ENCODE data around the gene SLC35F4. TPM values are rescaled to one million over a fixed set of nuclear protein-coding genes. Genes with fewer than 3 reads are reported as not detected.
"Not testable (repeated sequence)": the region's sequence is repeated elsewhere in the genome, so short reads cannot be mapped to it uniquely, and the experiment has no call there.

Gene SLC35F4
- total and polyA plus RNA-seq, 2 of the 8 experiments (the other 6 are each of a cell fraction or from before 2014, with no cell fraction given): not detected

DNA sequence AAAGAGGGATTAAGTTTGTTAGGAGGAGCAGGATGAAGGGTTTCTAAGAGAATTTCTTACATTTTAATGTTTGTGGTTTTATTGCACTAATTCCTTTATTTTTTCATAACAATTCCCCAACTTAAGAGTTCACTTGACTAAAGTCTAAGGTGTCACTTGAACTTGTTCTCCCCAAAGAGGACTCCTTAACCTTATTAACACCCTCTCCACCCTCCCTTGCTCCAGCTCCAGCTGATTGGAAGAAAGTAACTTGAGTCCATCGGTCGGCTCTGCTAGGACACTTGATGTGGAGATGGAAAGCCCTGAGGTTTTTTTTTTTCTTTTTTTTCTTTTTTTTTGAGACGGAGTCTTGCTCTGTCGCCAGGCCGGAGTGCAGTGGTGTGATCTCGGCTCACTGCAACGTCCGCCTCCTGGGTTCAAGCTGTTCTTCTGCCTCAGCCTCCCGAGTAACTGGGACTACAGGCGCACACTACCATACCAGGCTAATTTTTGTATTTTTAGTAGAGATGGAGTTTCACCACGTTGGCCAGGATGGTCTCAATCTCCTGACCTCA is 113.7 kb downstream of the SLC35F4 start:
- H3K14ac ChIP-seq (ENCODE audit: insufficient read length); H3K23ac ChIP-seq (ENCODE audit: insufficient read length); H4K91ac ChIP-seq (replicated peaks; ENCODE audit: insufficient read length, low read length); H2BK120ac ChIP-seq (replicated peaks; ENCODE audit: low read depth, low read length); H3K27me3 ChIP-seq (replicated peaks in 1 of 4; ENCODE audit: control insufficient read depth in 3 of 4, extremely low read depth in 1 of 4, insufficient read depth in 3 of 4, low read length in 3 of 4); H4K8ac ChIP-seq (ENCODE audit: extremely low read depth, insufficient read depth, low read length); DNase-seq (ENCODE audit: low read depth in 1 of 2, low spot score in 2 of 2); FAIRE-seq; H3K18ac ChIP-seq (ENCODE audit: extremely low read depth, low read length); H3K79me2 ChIP-seq (ENCODE audit: control insufficient read depth in 1 of 2, insufficient read depth in 2 of 2, low read length in 2 of 2); H3K4me1 ChIP-seq (replicated peaks in 1 of 4; ENCODE audit: control insufficient read depth in 3 of 4, insufficient read depth in 4 of 4, low read length in 3 of 4); H3K9ac ChIP-seq (replicated peaks in 1 of 4; ENCODE audit: extremely low read depth in 1 of 4, low read depth in 3 of 4, low read length in 3 of 4); H2BK15ac ChIP-seq (ENCODE audit: low read length); H4K20me1 ChIP-seq (replicated peaks in 1 of 2; ENCODE audit: control insufficient read depth in 1 of 2, insufficient read depth in 2 of 2, low read length in 2 of 2); CTCF ChIA-PET (ENCODE audit: partially characterized antibody); H3K23me2 ChIP-seq (ENCODE audit: low read depth, low read length); H2BK5ac ChIP-seq (ENCODE audit: low read depth, low read length); H2BK12ac ChIP-seq (ENCODE audit: low read depth, low read length); H4K5ac ChIP-seq (ENCODE audit: insufficient read length, low read depth, low read length); H3K27ac ChIP-seq (ENCODE audit: low read depth, low read length); H3K36me3 ChIP-seq (ENCODE audit: control insufficient read depth in 2 of 4, insufficient read depth in 4 of 4, low read length in 3 of 4); H3K4me3 ChIP-seq (ENCODE audit: extremely low read depth in 1 of 4, insufficient read depth in 2 of 4, low read depth in 3 of 4, low read length in 4 of 4); POLR2A ChIA-PET (ENCODE audit: partially characterized antibody); H3K4ac ChIP-seq (replicated peaks; ENCODE audit: insufficient read length, low read depth, low read length); H2BK20ac ChIP-seq (ENCODE audit: low read length); H3K79me1 ChIP-seq (ENCODE audit: low read depth, low read length); H3K9me3 ChIP-seq (ENCODE audit: insufficient read depth in 2 of 2, low read depth in 1 of 2, low read length in 1 of 2); H3K4me2 ChIP-seq (ENCODE audit: insufficient read depth in 1 of 2, low read depth in 2 of 2, low read length in 2 of 2); H3K56ac ChIP-seq (replicated peaks; ENCODE audit: insufficient read length, low read depth, low read length); H2AK5ac ChIP-seq (ENCODE audit: low read depth, low read length); H2AFZ ChIP-seq (ENCODE audit: low read length): not testable (repeated sequence)
- 89% methylated on average over 9 of the region's 11 CpGs; no CpG with 5 or more reads in 1 of the 2 experiments for WGBS, 2 experiments (ENCODE audit: extremely low coverage in 1 of 2, insufficient coverage in 1 of 2, insufficient read length in 1 of 2, insufficient replicate concordance in 2 of 2, low coverage in 1 of 2, low lambda C conversion rate in 2 of 2, missing lambda C conversion rate in 1 of 2)
